Skeletal muscle cell (primary cell): ENCODE results near the gene RABGGTA.

Experiments
- DNase-seq: peaks from one replicate; pipeline ENCODE4 v3.0.0-alpha.2; 2010; ENCODE audit warnings: low read depth
- H3K4me3 ChIP-seq: 2 replicates; pipeline ENCODE4 v1.5.1; 2011; ENCODE audit warnings: low read depth, mild to moderate bottlenecking, control low read depth, low read length, moderate library complexity

The RABGGTA gene

GRCh38 chr14:24271134-24271833 lies at the start of gene RABGGTA:
Gene RABGGTA (minus strand): TSS chr14:24271597. CDS start chr14:24271115, 482 bp downstream.
- peak; percentile 68 for DNase-seq

DNA sequence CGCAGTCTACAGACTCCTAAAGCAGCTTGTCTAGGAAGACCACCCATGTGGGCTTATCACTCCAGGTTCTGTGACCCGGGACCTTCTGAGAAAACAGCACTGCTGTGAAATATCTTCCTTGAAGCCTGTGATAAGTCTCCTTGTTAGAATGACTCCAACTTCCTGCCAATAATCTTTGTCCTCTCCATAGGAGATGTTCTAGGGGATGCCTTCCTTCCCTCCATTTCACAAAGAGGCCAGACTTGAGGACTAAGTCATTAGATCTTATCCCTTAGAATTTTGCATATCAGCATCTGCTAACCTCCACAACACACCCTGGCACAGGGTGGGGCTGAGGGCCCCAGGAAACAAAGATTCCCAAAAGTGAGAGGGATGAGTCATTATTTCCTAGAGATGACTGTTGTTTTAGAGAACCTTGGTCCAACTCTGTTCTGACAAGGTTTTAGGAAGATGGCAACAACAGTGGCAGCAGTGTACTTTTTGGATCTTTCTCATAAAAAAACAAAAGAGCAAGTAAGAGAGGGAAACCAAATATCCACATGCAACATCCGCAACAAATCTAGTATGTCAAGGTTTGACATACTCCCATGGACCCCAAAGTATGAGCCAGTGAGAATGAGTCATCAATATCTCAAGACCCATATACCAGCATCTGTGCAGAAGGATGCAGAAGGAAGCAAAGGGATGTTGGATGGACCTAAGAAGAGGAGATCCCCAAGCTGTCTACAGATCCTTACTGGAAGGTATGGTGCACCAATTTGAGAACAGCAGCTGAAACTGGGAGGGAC lies 45.9 kb upstream of the RABGGTA start:
- no peak overlapping the region for H3K4me3 ChIP-seq
- no peak for DNase-seq

More at GRCh38 chr14:24271134-24271833, at the start of gene RABGGTA:
- peak within 1 kb of the TSS; percentile 93 for H3K4me3 ChIP-seq

GRCh38 chr14:24316597-24316950 lies 45.2 kb upstream of the RABGGTA start:
- no peak for DNase-seq
- H3K4me3 ChIP-seq: no peak overlapping the region

- DNase-seq: no peak
- H3K4me3 ChIP-seq: no peak overlapping the region
These were observed 44.6 kb upstream of the RABGGTA start for GRCh38 chr14:24315807-24316596.

GRCh38 chr14:24315243-24315806 lies 43.9 kb upstream of the RABGGTA start:
- no peak overlapping the region for H3K4me3 ChIP-seq

GRCh38 chr14:24314377-24315193 lies 43.2 kb upstream of the RABGGTA start:
- no peak overlapping the region for H3K4me3 ChIP-seq
- DNase-seq: no peak

More at GRCh38 chr14:24315243-24315806, 43.9 kb upstream of the RABGGTA start:
- DNase-seq: no peak

- no peak overlapping the region for H3K4me3 ChIP-seq
- no peak for DNase-seq
These were observed 42.5 kb upstream of the RABGGTA start for GRCh38 chr14:24313913-24314312.

DNA sequence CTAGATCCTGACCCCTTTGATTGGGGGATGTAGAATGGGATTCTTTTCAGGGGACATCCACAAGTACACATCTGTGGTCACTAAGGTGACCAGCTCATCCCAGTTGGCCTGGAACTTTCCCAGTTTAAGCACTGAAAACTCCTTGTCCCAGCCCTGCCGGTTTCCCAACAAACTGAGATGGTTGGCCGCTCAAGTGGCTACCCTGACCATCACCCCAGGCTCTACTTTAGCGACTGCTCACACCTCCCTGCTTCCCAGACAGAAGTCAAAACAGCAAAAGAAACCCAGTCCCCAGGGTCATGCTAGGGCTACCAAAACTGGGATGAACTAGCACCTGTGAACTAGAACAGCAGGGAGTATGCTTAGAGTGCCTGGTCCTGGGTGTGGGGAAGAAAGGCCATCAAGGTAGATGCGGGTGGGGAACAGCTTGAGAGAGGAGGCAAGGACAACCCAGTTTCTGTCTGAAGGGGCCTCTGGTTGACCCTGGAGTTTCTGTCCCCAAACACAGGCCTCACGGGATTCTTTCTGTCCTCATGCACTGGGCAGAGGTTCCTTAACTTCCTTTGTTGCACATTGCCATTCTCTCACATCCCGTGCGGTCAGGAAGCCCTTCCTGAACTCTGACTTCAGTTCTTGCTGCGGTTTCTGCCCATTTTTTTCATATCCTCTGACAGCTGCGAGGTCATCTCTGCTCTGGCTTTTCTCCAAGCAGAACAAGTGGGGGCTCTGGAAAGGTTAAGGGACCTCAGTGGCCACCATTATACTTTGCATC lies 41.5 kb upstream of the RABGGTA start:
- DNase-seq: no peak
- H3K4me3 ChIP-seq: no peak overlapping the region

DNA sequence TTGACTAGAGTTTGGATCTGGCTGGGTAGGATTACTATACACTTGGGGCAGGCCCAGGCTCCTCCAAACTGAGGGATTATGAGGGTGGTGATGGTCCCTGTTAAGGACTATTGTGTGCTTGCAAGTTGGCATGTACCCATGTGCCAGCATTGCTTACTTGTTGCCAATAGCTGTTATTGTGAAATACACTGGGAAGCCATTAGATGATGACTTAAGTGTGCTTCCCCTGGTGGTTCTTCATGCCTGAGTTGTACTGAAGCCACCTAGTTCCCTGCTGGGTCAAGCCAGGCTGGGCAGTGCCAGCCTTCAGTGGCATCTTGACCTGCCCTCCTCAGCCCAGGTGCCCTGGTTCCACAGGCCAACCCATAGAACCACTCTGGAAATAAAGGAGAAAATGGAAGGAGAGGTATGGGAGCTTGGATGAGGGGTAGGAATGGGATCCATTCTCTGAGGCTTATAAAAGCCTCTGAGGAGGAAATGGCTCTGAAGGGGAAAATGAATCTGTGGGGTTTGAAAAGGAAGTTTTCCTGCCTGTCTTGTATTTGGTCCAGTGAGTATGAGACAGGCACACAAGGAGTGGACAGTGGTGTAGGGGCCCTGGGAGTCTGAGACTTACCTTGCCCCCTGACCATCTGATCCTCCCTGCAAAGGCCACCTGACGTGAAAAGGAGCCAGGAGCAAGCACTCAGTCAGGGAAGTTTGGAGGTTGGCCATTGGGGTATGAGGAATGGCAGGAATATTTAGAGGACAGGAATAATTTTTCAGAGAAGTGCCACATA lies 40.6 kb upstream of the RABGGTA start:
- no peak for DNase-seq
- no peak overlapping the region for H3K4me3 ChIP-seq

DNA sequence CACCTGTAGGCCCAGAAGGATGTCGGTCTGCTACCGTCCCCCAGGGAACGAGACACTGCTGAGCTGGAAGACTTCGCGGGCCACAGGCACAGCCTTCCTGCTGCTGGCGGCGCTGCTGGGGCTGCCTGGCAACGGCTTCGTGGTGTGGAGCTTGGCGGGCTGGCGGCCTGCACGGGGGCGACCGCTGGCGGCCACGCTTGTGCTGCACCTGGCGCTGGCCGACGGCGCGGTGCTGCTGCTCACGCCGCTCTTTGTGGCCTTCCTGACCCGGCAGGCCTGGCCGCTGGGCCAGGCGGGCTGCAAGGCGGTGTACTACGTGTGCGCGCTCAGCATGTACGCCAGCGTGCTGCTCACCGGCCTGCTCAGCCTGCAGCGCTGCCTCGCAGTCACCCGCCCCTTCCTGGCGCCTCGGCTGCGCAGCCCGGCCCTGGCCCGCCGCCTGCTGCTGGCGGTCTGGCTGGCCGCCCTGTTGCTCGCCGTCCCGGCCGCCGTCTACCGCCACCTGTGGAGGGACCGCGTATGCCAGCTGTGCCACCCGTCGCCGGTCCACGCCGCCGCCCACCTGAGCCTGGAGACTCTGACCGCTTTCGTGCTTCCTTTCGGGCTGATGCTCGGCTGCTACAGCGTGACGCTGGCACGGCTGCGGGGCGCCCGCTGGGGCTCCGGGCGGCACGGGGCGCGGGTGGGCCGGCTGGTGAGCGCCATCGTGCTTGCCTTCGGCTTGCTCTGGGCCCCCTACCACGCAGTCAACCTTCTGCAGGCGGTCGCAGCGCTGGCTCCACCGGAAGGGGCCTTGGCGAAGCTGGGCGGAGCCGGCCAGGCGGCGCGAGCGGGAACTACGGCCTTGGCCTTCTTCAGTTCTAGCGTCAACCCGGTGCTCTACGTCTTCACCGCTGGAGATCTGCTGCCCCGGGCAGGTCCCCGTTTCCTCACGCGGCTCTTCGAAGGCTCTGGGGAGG lies 39.5 kb upstream of the RABGGTA start, which contains the start of gene LTB4R:
Gene LTB4R (plus strand): TSS at position 857 of the 959 bp plus-strand sequence. CDS start 4,150 bp downstream, outside the sequence.
- DNase-seq: no peak

GRCh38 chr14:24310265-24310645 lies 38.9 kb upstream of the RABGGTA start:
- peak overlapping the region; percentile 15 for H3K4me3 ChIP-seq
- no peak for DNase-seq

More for the DNA sequence above, 39.5 kb upstream of the RABGGTA start, which contains the start of gene LTB4R:
- H3K4me3 ChIP-seq: peak within 1 kb of the TSS; percentile 29

DNA sequence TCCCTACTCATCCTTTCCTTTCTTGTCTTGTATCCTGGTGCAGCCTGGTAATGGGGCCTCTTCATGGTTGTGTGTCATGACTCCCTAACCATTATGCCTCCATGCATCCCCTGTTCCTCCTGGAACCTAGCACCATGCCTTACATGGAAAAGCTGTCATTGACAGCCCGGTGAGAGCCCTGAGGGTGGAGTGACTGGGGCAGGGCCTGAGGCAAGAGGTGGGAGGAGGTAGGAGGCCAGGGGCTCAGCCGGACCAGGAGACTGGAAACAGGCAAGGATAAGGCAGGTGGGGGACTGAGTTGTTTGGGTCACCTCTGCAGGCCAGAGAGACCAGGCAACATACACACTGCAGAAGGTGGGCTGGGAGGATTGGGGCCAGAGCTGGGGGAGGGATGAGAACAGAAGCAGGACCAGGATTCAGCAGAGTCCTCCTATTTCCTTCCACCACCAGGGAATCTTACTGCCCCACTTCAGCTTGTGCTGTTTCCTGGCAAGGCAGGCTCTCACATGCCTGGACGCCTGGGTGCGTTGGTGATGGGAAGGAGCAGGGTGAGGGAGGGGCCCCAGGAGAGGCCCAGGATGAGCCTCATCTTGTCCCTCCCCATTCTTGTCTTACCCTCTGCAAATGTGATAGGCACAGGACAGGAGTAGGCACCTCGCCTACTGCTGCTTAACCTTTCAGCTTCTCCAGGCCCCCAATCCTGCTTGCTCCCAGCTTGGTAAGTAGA lies 38.3 kb upstream of the RABGGTA start, which contains the start of gene LTB4R2:
Gene LTB4R2 (plus strand): TSS at position 603 of the 727 bp plus-strand sequence. CDS start 525 bp downstream, outside the sequence.
- peak within 1 kb of the TSS; percentile 29 for H3K4me3 ChIP-seq
- no peak for DNase-seq

DNA sequence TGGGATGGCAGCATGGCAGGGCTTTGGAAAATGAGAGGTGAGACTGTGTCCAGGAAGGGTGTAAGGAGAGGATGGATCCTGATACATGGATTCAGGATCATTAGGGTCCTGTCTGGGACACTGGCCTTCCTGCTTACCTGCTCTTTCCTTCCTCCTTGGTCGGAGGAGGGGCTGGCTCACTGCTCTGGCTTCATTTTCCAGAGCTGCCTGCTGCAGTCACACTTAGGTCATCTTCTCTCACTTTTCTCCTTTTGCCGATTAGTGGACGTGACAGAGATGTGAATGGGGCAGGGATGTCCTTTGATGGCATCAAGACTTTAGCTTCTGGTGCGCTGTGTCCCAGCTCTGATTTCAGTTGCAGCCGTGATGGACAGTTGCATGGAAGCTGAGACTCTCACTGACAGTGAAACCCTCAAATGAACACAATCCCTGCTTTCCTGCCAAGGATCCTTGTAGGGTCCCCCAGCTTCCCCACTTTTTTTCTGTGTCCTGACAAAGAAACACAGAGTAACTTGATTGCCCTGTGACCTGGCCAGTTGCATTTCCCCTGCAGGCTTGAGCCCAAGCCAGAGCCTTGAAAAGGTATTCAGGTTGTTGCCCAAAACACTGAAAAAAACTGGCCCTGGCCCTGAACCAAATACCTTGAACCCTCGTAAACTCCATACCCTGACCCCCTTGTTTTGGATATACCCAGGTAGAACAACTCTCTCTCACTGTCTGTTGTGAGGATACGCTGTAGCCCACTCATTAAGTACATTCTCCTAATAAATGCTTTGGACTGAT lies 37.1 kb upstream of the RABGGTA start:
- H3K4me3 ChIP-seq: no peak overlapping the region
- no peak for DNase-seq

DNA sequence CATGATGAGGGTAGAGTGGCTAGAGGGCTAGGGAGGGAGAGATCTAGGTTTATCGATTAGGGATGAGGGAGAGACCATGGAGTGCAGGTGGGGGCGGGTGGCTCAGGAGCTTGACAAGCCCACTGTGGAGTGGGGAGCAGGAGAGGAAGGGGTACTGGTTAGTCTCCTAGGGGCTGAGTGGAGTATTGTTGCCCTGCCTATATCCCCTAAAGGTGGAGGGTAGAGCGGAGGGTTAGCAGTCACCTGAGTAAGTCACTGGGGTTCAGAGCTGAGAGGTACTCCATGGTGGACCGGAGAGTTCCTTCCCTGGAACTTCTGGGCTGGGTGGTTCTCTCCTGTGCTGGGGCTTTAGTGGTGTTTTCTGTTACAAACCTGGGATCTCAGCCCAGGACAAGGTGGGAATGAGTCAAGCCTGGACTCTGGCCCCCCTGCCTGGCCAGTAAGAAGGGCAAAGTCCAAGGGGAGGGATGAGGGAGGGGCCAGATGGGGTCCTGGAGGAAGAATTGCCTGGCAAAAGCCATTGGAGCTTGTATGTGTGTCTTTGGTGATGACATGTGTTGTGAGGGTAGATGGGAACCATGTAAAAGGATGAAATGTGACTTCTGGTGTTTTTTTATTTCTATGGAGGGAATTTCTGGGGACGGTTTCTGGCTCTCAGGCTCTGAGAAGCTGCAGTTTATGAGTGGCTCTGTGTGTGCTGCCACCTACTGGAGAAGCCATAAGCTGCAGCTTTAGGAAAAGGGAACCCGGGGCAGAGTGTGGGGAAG lies 36.4 kb upstream of the RABGGTA start, which contains the start of gene CIDEB:
Gene CIDEB (minus strand): TSS at position 403 of the 767 bp plus-strand sequence. CDS start 119 bp downstream, at position 284.
- H3K4me3 ChIP-seq: no peak within 1 kb of the TSS
- DNase-seq: no peak
